HG02763 (cell line): ENCODE data around the gene RAD54L.
"Not testable (repeated sequence)": the region's sequence is repeated elsewhere in the genome, so short reads cannot be mapped to it uniquely, and the experiment has no call there.

ENCODE experiments used
- ATAC-seq: cut with Tn5 transposase; IDR thresholded peaks from one replicate; pipeline ENCODE4 v1.9.1; 2021; ENCODE audit warnings: mild to moderate bottlenecking, moderate library complexity; ENCODE audit not compliant: unreplicated experiment

RAD54L gene

GRCh38 chr1:46238865-46239264 lies 8.7 kb upstream of the RAD54L start:
- ATAC-seq, result not testable (repeated sequence)

GRCh38 chr1:46241733-46242132 lies 5.8 kb upstream of the RAD54L start:
- not testable (repeated sequence) for ATAC-seq

GRCh38 chr1:46242918-46243317 lies 4.6 kb upstream of the RAD54L start:
- no peak for ATAC-seq

- not testable (repeated sequence) for ATAC-seq
These were observed 3.7 kb upstream of the RAD54L start for GRCh38 chr1:46243831-46244230.

GRCh38 chr1:46244656-46245371 lies 2.7 kb upstream of the RAD54L start:
- ATAC-seq, result no peak

- not testable (repeated sequence) for ATAC-seq
These were observed 1.4 kb upstream of the RAD54L start for GRCh38 chr1:46246136-46246535.

- ATAC-seq, result peak; percentile 46
These were observed 771 bp upstream of the RAD54L start for GRCh38 chr1:46246548-46247435.

- peak; percentile 3 for ATAC-seq
These were observed 758 bp downstream of the RAD54L start for GRCh38 chr1:46248122-46248920.

- ATAC-seq, result no peak
These were observed 7.1 kb downstream of the RAD54L start for GRCh38 chr1:46254668-46255067.

- ATAC-seq, result no peak
These were observed 9.0 kb downstream of the RAD54L start for GRCh38 chr1:46256523-46256922.

GRCh38 chr1:46262508-46262907 lies 14.9 kb downstream of the RAD54L start:
- no peak for ATAC-seq

GRCh38 chr1:46263146-46263545 lies 15.6 kb downstream of the RAD54L start:
- no peak for ATAC-seq

- no peak for ATAC-seq
These were observed 21.0 kb downstream of the RAD54L start for GRCh38 chr1:46268578-46268977.

- ATAC-seq, result no peak
These were observed 26.9 kb downstream of the RAD54L start for GRCh38 chr1:46274225-46275029.

GRCh38 chr1:46275030-46275337 lies 27.4 kb downstream of the RAD54L start:
- no peak for ATAC-seq

- ATAC-seq, result no peak
These were observed 30.3 kb downstream of the RAD54L start for GRCh38 chr1:46277658-46278373.

GRCh38 chr1:46278807-46279206 lies 31.2 kb downstream of the RAD54L start:
- no peak for ATAC-seq

- ATAC-seq, result no peak
These were observed 32.5 kb downstream of the RAD54L start for GRCh38 chr1:46280092-46280491.

GRCh38 chr1:46281021-46281420 lies 33.5 kb downstream of the RAD54L start:
- ATAC-seq, result no peak

GRCh38 chr1:46284058-46284457 lies 36.5 kb downstream of the RAD54L start:
- ATAC-seq, result no peak
